ENCODE data around the gene SGCA. TPM values are rescaled to one million over a fixed set of nuclear protein-coding genes. Genes with fewer than 3 reads are reported as not detected.
A peak's percentile ranks its signal among the peaks of the same experiment; 100 is the strongest.

Gene SGCA
- total and polyA plus RNA-seq, 2 of the 8 experiments (the other 6 are each of a cell fraction or from before 2014, with no cell fraction given): 0.12 TPM; not detected in 1

- ChIA-PET CTCF (ENCODE audit: partially characterized antibody) (interaction anchor here (1.5 to 24.4 kb wide), 5 partner anchors 7 to 74 kb away, joined by 3 to 1349 read pairs (median 145); partner anchors contain the start of gene TMEM92), POLR2A (ENCODE audit: partially characterized antibody) (interaction anchor here (1.2 to 1.5 kb wide), 3 partner anchors 13 to 124 kb away, joined by 3 to 4 read pairs (median 3); no protein-coding TSS in a partner anchor)
Measured at GRCh38 chr17:50207315-50207714, 41.5 kb downstream of the SGCA start.

More at GRCh38 chr17:50207315-50207714, 41.5 kb downstream of the SGCA start:
- Histone ChIP-seq H3K14ac (ENCODE audit: insufficient read length) (no peak overlapping the region), H3K79me1 (ENCODE audit: low read depth, low read length) (no peaks in the 10 kb centered on the region), H4K8ac (ENCODE audit: extremely low read depth, insufficient read depth, low read length) (no peak overlapping the region), H2AK5ac (ENCODE audit: low read depth, low read length) (no peak overlapping the region), H3K9me3 (ENCODE audit: insufficient read depth in 2 of 2, low read depth in 1 of 2, low read length in 1 of 2) (no peaks in the 10 kb centered on the region), H3K56ac (replicated peaks; ENCODE audit: insufficient read length, low read depth, low read length) (no peak overlapping the region), H3K18ac (ENCODE audit: extremely low read depth, low read length) (peak overlapping the region; percentile 11), H3K4ac (replicated peaks; ENCODE audit: insufficient read length, low read depth, low read length) (peak overlapping the region; percentile 55), H2BK15ac (ENCODE audit: low read length) (peak overlapping the region; percentile 6), H3K23ac (ENCODE audit: insufficient read length) (no peak overlapping the region), H4K20me1 (replicated peaks in 1 of 2; ENCODE audit: control insufficient read depth in 1 of 2, insufficient read depth in 2 of 2, low read length in 2 of 2) (no peaks in the 10 kb centered on the region), H3K27ac (ENCODE audit: low read depth, low read length) (no peak overlapping the region), H3K27me3 (replicated peaks in 1 of 4; ENCODE audit: control insufficient read depth in 3 of 4, extremely low read depth in 1 of 4, insufficient read depth in 3 of 4, low read length in 3 of 4) (peaks cover 0 to 14% (median 4%) of the 10 kb centered on the region in 4 experiments; a peak in 3 of 7 replicates), H3K4me1 (replicated peaks in 1 of 4; ENCODE audit: control insufficient read depth in 3 of 4, insufficient read depth in 4 of 4, low read length in 3 of 4) (peaks cover 18 to 40% (median 36%) of the 10 kb centered on the region in 4 experiments), H2AFZ (ENCODE audit: low read length) (no peak overlapping the region), H3K36me3 (ENCODE audit: control insufficient read depth in 2 of 4, insufficient read depth in 4 of 4, low read length in 3 of 4) (no peaks in the 10 kb centered on the region), H3K9ac (replicated peaks in 1 of 4; ENCODE audit: extremely low read depth in 1 of 4, low read depth in 3 of 4, low read length in 3 of 4) (no peak overlapping the region), H2BK20ac (ENCODE audit: low read length) (peak overlapping the region; percentile 36), H2BK12ac (ENCODE audit: low read depth, low read length) (peak overlapping the region; percentile 3; the same call in 1 of the 2 replicates), H3K79me2 (ENCODE audit: control insufficient read depth in 1 of 2, insufficient read depth in 2 of 2, low read length in 2 of 2) (no peaks in the 10 kb centered on the region), H4K5ac (ENCODE audit: insufficient read length, low read depth, low read length) (peak overlapping the region; percentile 58), H2BK120ac (replicated peaks; ENCODE audit: low read depth, low read length) (peak overlapping the region; percentile 35), H3K4me3 (ENCODE audit: extremely low read depth in 1 of 4, insufficient read depth in 2 of 4, low read depth in 3 of 4, low read length in 4 of 4) (0 out of 8 replicates have a peak overlapping the region, but pooled peaks of 1 of the 4 experiments have one; percentile 7), H3K23me2 (ENCODE audit: low read depth, low read length) (no peaks in the 10 kb centered on the region; the same call in 1 of the 2 replicates), H4K91ac (replicated peaks; ENCODE audit: insufficient read length, low read length) (peak overlapping the region; percentile 91), H3K4me2 (ENCODE audit: insufficient read depth in 1 of 2, low read depth in 2 of 2, low read length in 2 of 2) (0 out of 4 replicates have a peak overlapping the region, but pooled peaks of 1 of the 2 experiments have one; percentile 35), H2BK5ac (ENCODE audit: low read depth, low read length) (peak overlapping the region; percentile 96; the same call in 1 of the 2 replicates)
- no peak for TF ChIP-seq RBBP5 (IDR thresholded peaks at IDR 0.05; ENCODE audit: borderline replicate concordance, low read depth, low read length)
- FAIRE-seq (no peak), DNase-seq (ENCODE audit: low read depth in 1 of 2, low spot score in 2 of 2) (peak in 1 of 2 experiments; percentile 47)
- 58% methylated on average over 3 of the region's 5 CpGs; no CpG with 5 or more reads in 1 of the 2 experiments for WGBS, 2 experiments (ENCODE audit: extremely low coverage in 1 of 2, insufficient coverage in 1 of 2, insufficient read length in 1 of 2, insufficient replicate concordance in 2 of 2, low coverage in 1 of 2, low lambda C conversion rate in 2 of 2, missing lambda C conversion rate in 1 of 2)
